ENCODE measurements around the gene NLRC3.

NLRC3 gene

DNA sequence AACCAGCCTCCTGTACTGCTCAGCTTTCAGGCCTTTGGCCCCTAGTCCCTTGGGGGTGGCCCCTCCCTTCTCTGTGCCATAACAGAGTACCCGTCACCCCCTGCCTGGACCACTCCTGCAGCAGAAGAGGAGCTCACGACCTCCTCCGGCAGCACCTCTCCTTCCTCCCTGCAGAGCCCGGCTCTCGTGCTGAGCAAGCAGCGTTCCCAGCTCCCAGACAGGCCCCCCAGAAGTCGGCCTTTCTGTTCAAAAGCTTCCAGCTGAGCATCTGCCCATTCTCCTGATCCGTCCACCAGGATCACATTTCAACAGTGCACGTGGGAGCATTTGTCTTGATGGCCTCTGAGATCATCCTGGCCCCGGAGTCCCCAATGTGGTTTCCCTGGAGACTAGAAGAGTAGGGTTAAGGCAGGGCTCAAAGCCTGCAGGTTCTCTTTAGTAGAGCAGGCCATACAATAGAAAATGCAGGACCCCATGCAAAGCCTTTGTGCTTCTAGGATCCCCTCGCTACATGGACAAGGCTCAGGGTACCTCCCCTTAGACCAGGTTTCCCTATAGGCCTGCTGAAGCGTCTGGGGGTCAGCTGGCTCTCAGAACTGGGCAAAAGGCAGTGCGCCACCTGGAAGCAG is 35.6 kb downstream of the NLRC3 start:
- TF ChIP-seq, protein P1, sequence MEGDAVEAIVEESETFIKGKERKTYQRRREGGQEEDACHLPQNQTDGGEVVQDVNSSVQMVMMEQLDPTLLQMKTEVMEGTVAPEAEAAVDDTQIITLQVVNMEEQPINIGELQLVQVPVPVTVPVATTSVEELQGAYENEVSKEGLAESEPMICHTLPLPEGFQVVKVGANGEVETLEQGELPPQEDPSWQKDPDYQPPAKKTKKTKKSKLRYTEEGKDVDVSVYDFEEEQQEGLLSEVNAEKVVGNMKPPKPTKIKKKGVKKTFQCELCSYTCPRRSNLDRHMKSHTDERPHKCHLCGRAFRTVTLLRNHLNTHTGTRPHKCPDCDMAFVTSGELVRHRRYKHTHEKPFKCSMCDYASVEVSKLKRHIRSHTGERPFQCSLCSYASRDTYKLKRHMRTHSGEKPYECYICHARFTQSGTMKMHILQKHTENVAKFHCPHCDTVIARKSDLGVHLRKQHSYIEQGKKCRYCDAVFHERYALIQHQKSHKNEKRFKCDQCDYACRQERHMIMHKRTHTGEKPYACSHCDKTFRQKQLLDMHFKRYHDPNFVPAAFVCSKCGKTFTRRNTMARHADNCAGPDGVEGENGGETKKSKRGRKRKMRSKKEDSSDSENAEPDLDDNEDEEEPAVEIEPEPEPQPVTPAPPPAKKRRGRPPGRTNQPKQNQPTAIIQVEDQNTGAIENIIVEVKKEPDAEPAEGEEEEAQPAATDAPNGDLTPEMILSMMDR (IDR thresholded peaks at IDR 0.05; ENCODE audit: insufficient read depth, low read depth, low read length, missing control alignments): no peak
- DNase-seq (ENCODE audit: low read depth): no peak
- H3K4me3 ChIP-seq (ENCODE audit: low read length): no peak overlapping the region

DNA sequence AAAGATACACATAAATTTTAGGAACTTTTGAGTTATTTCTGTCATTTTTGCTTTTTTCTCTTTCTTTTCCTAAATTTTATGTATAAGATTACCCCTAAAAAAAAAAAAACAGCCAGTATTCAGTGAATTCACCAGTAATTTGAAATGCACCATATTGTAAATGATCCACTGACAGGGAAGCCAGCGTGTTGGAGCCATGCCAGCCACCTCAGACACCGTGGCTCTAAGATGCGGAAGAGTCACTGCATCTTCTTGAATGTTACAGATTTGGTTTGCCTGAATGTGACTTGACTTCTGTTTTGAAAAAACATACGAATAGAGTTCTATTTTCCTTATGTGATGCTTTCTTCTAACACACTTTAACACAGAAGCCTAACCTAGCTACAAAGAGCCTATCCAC is 39.0 kb downstream of the NLRC3 start:
- H3K4me3 ChIP-seq (ENCODE audit: low read length): no peak overlapping the region
- TF ChIP-seq, protein P1 (IDR thresholded peaks at IDR 0.05; ENCODE audit: insufficient read depth, low read depth, low read length, missing control alignments): no peak
- DNase-seq (ENCODE audit: low read depth): no peak

DNA sequence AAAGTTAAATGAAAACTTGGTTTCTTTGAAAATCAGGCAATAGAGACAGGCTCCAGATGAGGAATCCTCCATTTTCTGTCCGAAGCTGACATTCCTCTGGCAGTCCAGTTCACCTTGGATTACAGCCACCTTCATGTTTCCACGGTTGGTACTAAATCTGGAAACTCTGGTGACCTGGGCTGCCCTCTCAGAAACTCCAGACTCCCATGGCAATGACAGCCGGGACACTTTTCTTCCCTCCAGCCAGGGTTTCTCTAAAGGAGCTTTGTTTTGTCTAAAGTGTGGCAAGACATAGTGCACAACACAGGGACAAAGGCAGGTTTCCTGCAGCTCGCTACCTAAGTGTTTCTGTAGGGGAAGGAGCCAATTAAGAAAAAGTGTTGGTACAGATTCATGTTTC is 40.4 kb downstream of the NLRC3 start:
- TF ChIP-seq, protein P1 (IDR thresholded peaks at IDR 0.05; ENCODE audit: insufficient read depth, low read depth, low read length, missing control alignments): no peak
- DNase-seq (ENCODE audit: low read depth): no peak
- H3K4me3 ChIP-seq (ENCODE audit: low read length): no peak overlapping the region

DNA sequence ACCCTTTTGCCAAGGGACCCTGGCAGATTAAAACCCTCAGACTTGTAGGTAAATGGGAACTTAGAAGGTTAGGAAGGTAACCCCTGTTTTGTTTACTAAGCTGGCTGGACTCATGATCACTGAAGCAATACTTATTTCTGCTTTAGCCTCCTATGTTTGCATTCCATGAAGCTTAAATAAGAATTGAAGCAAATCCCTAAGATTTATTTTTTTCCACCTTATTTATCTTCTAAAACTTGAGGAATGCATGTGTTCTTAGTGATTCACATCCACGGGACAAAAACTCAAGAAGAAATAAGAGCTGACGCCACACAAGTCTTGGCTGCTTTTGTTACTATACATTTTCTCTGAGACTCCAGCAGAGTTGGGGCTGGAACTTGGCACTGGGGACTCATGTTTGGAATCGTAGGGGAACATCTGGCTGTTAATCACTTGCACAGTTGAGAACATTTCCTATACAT is 40.9 kb downstream of the NLRC3 start:
- no peak for DNase-seq (ENCODE audit: low read depth)
- TF ChIP-seq, protein P1 (IDR thresholded peaks at IDR 0.05; ENCODE audit: insufficient read depth, low read depth, low read length, missing control alignments): no peak
- H3K4me3 ChIP-seq (ENCODE audit: low read length): no peak overlapping the region

DNA sequence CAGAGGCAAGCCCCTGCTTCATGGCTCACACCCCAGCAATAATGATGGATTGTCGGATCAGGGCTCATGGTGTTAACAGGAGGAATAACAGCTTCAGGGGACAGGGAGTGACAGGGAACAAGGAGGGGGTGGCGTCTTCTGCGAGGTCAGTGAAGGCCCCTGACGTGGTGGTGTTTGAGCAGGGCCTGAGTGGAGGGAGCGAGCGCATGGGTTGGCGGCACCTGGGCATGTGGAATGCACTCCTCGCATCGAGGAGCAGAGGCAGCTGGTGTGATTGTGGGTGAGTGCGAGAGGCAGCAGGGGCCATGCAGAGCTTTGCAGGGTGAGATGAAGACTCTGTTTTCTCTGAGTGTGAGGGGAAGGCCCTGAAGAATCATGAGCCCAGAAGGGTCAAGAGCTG is 43.1 kb downstream of the NLRC3 start:
- no peak overlapping the region for H3K4me3 ChIP-seq (ENCODE audit: low read length)
- TF ChIP-seq, protein P1 (IDR thresholded peaks at IDR 0.05; ENCODE audit: insufficient read depth, low read depth, low read length, missing control alignments): no peak
- DNase-seq (ENCODE audit: low read depth): no peak

DNA sequence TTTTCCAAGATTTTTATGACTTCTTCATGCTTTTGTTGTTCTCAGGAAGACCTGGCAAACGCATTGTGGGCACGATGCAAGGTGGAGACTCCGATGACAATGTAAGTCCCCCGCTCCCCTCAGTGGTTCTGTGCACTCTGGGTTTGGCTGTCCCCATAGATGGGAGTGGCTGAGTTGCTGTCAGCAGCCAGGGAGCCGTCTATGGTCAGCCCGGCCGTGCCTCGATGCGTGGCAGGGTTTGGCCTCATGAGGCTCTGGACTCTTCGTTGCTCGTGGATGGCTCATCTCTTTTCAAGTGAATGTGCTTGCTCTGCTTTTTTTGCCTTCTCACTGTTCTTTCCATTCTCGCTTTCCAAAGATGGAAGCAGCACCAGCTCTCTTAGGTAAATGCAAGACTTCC is 44.5 kb downstream of the NLRC3 start:
- no peak overlapping the region for H3K4me3 ChIP-seq (ENCODE audit: low read length)
- TF ChIP-seq, protein P1 (IDR thresholded peaks at IDR 0.05; ENCODE audit: insufficient read depth, low read depth, low read length, missing control alignments): no peak
- DNase-seq (ENCODE audit: low read depth): no peak

DNA sequence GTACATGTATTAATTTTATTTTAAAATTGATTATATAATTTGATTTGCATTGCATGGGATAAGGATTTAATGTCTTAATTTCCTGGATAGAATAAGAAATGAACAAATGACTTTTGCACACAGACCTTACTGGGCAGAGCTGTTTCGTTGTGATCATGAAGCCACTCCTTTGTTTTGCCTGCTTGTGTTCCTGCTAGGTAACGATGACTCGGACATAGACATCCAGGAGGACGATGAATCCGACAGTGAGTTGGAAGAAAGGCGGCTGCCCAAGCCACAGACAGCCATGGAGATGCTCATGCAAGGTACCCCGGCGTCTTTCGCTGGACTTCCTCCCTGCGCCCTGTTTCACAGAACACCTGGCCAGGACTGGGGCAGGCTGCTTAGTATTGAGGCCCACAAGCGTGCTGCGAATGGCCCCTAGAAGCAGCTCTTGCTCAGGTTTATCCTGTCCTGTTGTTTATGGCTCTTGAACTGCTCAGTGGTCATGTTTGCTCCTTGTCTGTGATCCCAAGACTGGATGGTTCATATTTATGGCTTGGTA is 46.8 kb downstream of the NLRC3 start:
- peak; percentile 73 for DNase-seq (ENCODE audit: low read depth)
- TF ChIP-seq, protein P1 (IDR thresholded peaks at IDR 0.05; ENCODE audit: insufficient read depth, low read depth, low read length, missing control alignments): no peak
- H3K4me3 ChIP-seq (ENCODE audit: low read length): no peak overlapping the region
